HEK293 (cell line): ENCODE results near the gene OR5K2.

Experiments used
- CTCF ChIA-PET: fragments of 350-600 bp; formaldehyde crosslinking; extraction: SDS; loops from one replicate; lab custom pipeline; 2021; ENCODE audit warnings: antibody characterized with exemption; lab: Yijun Ruan, JAX
- POLR2A ChIA-PET: fragments of 300-600 bp; formaldehyde crosslinking; extraction: SDS; loops from one replicate; lab custom pipeline; 2020; ENCODE audit warnings: antibody characterized with exemption, inconsistent platforms; lab: Yijun Ruan, JAX
- H3K27ac ChIP-seq: fragments of 200-500 bp; sonication (Bioruptor generic); 2 replicates; pipeline ENCODE4 v1.5.1; 2014; ENCODE audit warnings: low read depth, low read length, control low read depth, inconsistent platforms; ENCODE audit errors: extremely low read depth
- H3K36me3 ChIP-seq, 2 experiments: fragments of 200-500 bp in 1 of 2; sonication (Bioruptor generic) in 1 of 2; 1 replicate in 1 of 2; 2 replicates in 1 of 2; pipeline ENCODE4 v1.5.1; 2014 to 2017; ENCODE audit warnings: inconsistent platforms in 2 of 2, low read length in 2 of 2; ENCODE audit not compliant: control insufficient read depth in 2 of 2, insufficient read depth in 1 of 2
- H3K4me1 ChIP-seq: fragments of 200-500 bp; sonication (Bioruptor generic); 2 replicates; pipeline ENCODE4 v1.5.1; 2014; ENCODE audit warnings: mild to moderate bottlenecking, low read length, inconsistent platforms; ENCODE audit not compliant: control insufficient read depth, insufficient read depth
- H3K4me3 ChIP-seq: 2 replicates; pipeline ENCODE4 v1.5.1; 2011; ENCODE audit warnings: low read depth, mild to moderate bottlenecking, control low read depth, low read length, moderate library complexity
- H3K9me3 ChIP-seq: fragments of 200-500 bp; sonication (Bioruptor generic); 2 replicates; pipeline ENCODE4 v1.5.1; 2014; ENCODE audit warnings: low read depth, low read length, inconsistent platforms; ENCODE audit not compliant: control insufficient read depth, insufficient read depth
- FEZF1 ChIP-seq: fragments of 450-650 bp; formaldehyde crosslinking; IDR thresholded peaks from 2 replicates; pipeline ENCODE4 v1.5.1; 2016; ENCODE audit warnings: missing biosample characterization, missing genetic modification characterization
- GLIS2 ChIP-seq: fragments of 450-650 bp; formaldehyde crosslinking; IDR thresholded peaks from 2 replicates; pipeline ENCODE4 v1.5.1; 2016; ENCODE audit warnings: missing biosample characterization, missing genetic modification characterization
- MYNN ChIP-seq: fragments of 450-650 bp; formaldehyde crosslinking; IDR thresholded peaks from 2 replicates; pipeline ENCODE4 v1.5.1; 2016; ENCODE audit warnings: missing biosample characterization, missing genetic modification characterization, borderline replicate concordance
- OVOL3 ChIP-seq: fragments of 450-650 bp; formaldehyde crosslinking; IDR thresholded peaks from 2 replicates; pipeline ENCODE4 v1.5.1; 2016; ENCODE audit warnings: missing biosample characterization, missing genetic modification characterization
- PRDM6 ChIP-seq: fragments of 450-650 bp; formaldehyde crosslinking; IDR thresholded peaks from 2 replicates; pipeline ENCODE4 v1.5.1; 2017; ENCODE audit warnings: missing biosample characterization, missing genetic modification characterization
- YY1 ChIP-seq: fragments of 450-650 bp; formaldehyde crosslinking; IDR thresholded peaks from 2 replicates; pipeline ENCODE4 v1.5.1; 2018; ENCODE audit warnings: missing biosample characterization, missing genetic modification characterization
- ZBTB1 ChIP-seq: fragments of 450-650 bp; formaldehyde crosslinking; IDR thresholded peaks from 2 replicates; pipeline ENCODE4 v1.5.1; 2016; ENCODE audit warnings: missing biosample characterization, missing genetic modification characterization
- ZBTB49 ChIP-seq: fragments of 450-650 bp; formaldehyde crosslinking; IDR thresholded peaks from 2 replicates; pipeline ENCODE4 v1.5.1; 2016; ENCODE audit warnings: missing biosample characterization, missing genetic modification characterization, low read depth
- ZNF121 ChIP-seq: fragments of 450-650 bp; formaldehyde crosslinking; IDR thresholded peaks from 2 replicates; pipeline ENCODE4 v1.5.1; 2016; ENCODE audit warnings: missing biosample characterization, missing genetic modification characterization
- ZNF146 ChIP-seq: fragments of 450-650 bp; formaldehyde crosslinking; IDR thresholded peaks from 2 replicates; pipeline ENCODE4 v1.5.1; 2016; ENCODE audit warnings: missing biosample characterization, missing genetic modification characterization
- ZNF184 ChIP-seq: fragments of 450-650 bp; IDR thresholded peaks from 2 replicates; pipeline ENCODE4 v1.5.1; 2018; ENCODE audit warnings: missing biosample characterization, mild to moderate bottlenecking, missing genetic modification characterization
- ZNF266 ChIP-seq: fragments of 450-650 bp; formaldehyde crosslinking; IDR thresholded peaks from 2 replicates; pipeline ENCODE4 v1.5.1; 2016; ENCODE audit warnings: missing biosample characterization, missing genetic modification characterization, low read depth
- ZNF311 ChIP-seq: fragments of 450-650 bp; formaldehyde crosslinking; IDR thresholded peaks from 2 replicates; pipeline ENCODE4 v1.5.1; 2017; ENCODE audit warnings: missing biosample characterization, missing genetic modification characterization, borderline replicate concordance
- ZNF366 ChIP-seq: fragments of 450-650 bp; formaldehyde crosslinking; conservative IDR thresholded peaks from 2 replicates; pipeline ENCODE4 v1.5.1; 2016; ENCODE audit warnings: missing biosample characterization, missing genetic modification characterization
- ZNF394 ChIP-seq: fragments of 450-650 bp; formaldehyde crosslinking; IDR thresholded peaks from 2 replicates; pipeline ENCODE4 v1.5.1; 2016; ENCODE audit warnings: missing biosample characterization, missing genetic modification characterization, mild to moderate bottlenecking, moderate library complexity, borderline replicate concordance
- ZNF488 ChIP-seq: fragments of 450-650 bp; formaldehyde crosslinking; IDR thresholded peaks from 2 replicates; pipeline ENCODE4 v1.5.1; 2016; ENCODE audit warnings: missing biosample characterization, missing genetic modification characterization
- ZNF513 ChIP-seq: fragments of 450-650 bp; IDR thresholded peaks from 2 replicates; pipeline ENCODE4 v1.5.1; 2018; ENCODE audit warnings: missing biosample characterization, missing genetic modification characterization
- ZNF624 ChIP-seq: fragments of 450-650 bp; formaldehyde crosslinking; IDR thresholded peaks from 2 replicates; pipeline ENCODE4 v1.5.1; 2017; ENCODE audit warnings: missing biosample characterization, missing genetic modification characterization
- ZNF639 ChIP-seq: fragments of 450-650 bp; formaldehyde crosslinking; IDR thresholded peaks from 2 replicates; pipeline ENCODE4 v1.5.1; 2016; ENCODE audit warnings: missing biosample characterization, missing genetic modification characterization
- ZNF654 ChIP-seq: fragments of 450-650 bp; formaldehyde crosslinking; IDR thresholded peaks from 2 replicates; pipeline ENCODE4 v1.5.1; 2016; ENCODE audit warnings: low read depth, missing biosample characterization, missing genetic modification characterization
- ZNF664 ChIP-seq: fragments of 450-650 bp; formaldehyde crosslinking; IDR thresholded peaks from 2 replicates; pipeline ENCODE4 v1.5.1; 2016; ENCODE audit warnings: missing biosample characterization, missing genetic modification characterization
- ZNF747 ChIP-seq: fragments of 450-650 bp; formaldehyde crosslinking; IDR thresholded peaks from 2 replicates; pipeline ENCODE4 v1.5.1; 2016; ENCODE audit warnings: missing biosample characterization, missing genetic modification characterization
- ZNF792 ChIP-seq: fragments of 450-650 bp; formaldehyde crosslinking; IDR thresholded peaks from 2 replicates; pipeline ENCODE4 v1.5.1; 2016; ENCODE audit warnings: missing biosample characterization, missing genetic modification characterization

OR5K2 gene

GRCh38 chr3:98536456-98537017 lies 39.1 kb downstream of the OR5K2 start:
- no peak overlapping the region for H3K27ac ChIP-seq
- POLR2A ChIA-PET, result no interaction called here

GRCh38 chr3:98540346-98540745 lies 42.9 kb downstream of the OR5K2 start:
- ChIA-PET CTCF (no interaction called here), POLR2A (no interaction called here)
- Histone ChIP-seq H3K4me1 (no peaks in the 10 kb centered on the region), H3K9me3 (no peaks in the 10 kb centered on the region), H3K27ac (no peak overlapping the region), H3K4me3 (no peak overlapping the region), H3K36me3 (no peaks in the 10 kb centered on the region)
- TF ChIP-seq FEZF1 (tag by site-specific recombination), result no peak

More at GRCh38 chr3:98536456-98537017, 39.1 kb downstream of the OR5K2 start:
- H3K36me3 ChIP-seq, result no peaks in the 10 kb centered on the region
- CTCF ChIA-PET, result interaction anchor here (0.5 to 0.7 kb wide), 2 partner anchors 21 to 382 kb away, joined by 3 to 4 read pairs; no protein-coding TSS in a partner anchor
- H3K4me1 ChIP-seq, result no peaks in the 10 kb centered on the region
- TF ChIP-seq ZNF121 (tag by site-specific recombination) (no peak), ZNF311 (no peak), ZNF747 (tag by site-specific recombination) (no peak), ZNF664 (tag by site-specific recombination) (no peak), OVOL3 (tag by site-specific recombination) (no peak), ZNF266 (tag by site-specific recombination) (no peak), ZNF513 (tag by site-specific recombination) (no peak), ZNF792 (no peak)
- H3K4me3 ChIP-seq, result no peak overlapping the region
- H3K9me3 ChIP-seq, result no peaks in the 10 kb centered on the region

GRCh38 chr3:98541695-98542094 lies 44.2 kb downstream of the OR5K2 start:
- no peaks in the 10 kb centered on the region for H3K36me3 ChIP-seq
- H3K4me3 ChIP-seq, result no peak overlapping the region
- ChIA-PET CTCF (no interaction called here), POLR2A (no interaction called here)
- H3K4me1 ChIP-seq, result no peaks in the 10 kb centered on the region
- H3K27ac ChIP-seq, result no peak overlapping the region
- no peaks in the 10 kb centered on the region for H3K9me3 ChIP-seq
- no peak for TF ChIP-seq ZNF394 (tag by site-specific recombination)
- no peak for TF ChIP-seq PRDM6
- TF ChIP-seq MYNN (tag by site-specific recombination), result no peak
- TF ChIP-seq ZBTB49, result no peak
- no peak for TF ChIP-seq ZNF654 (tag by site-specific recombination)
- no peak for TF ChIP-seq YY1 (tag by site-specific recombination)
- no peak for TF ChIP-seq ZBTB1 (tag by site-specific recombination)
- no peak for TF ChIP-seq ZNF624 (tag by site-specific recombination)
- TF ChIP-seq ZNF366 (tag by site-specific recombination), result no peak
- TF ChIP-seq ZNF639 (tag by site-specific recombination), result no peak
- no peak for TF ChIP-seq ZNF488
- no peak for TF ChIP-seq GLIS2 (tag by site-specific recombination)
- TF ChIP-seq ZNF184 (tag by site-specific recombination), result no peak
- TF ChIP-seq ZNF146, result no peak
